Hematopoietic multipotent progenitor cell treated with erythropoietin and hydrocortisone succinate and interleukin-3 and kit ligand, for 4 days (in vitro differentiated cells): ENCODE measurements around the gene TRMT1L.

ENCODE experiments used
- DNase-seq: peaks from one replicate; pipeline ENCODE4 v3.0.0-alpha.2; 2015

TRMT1L gene

DNA sequence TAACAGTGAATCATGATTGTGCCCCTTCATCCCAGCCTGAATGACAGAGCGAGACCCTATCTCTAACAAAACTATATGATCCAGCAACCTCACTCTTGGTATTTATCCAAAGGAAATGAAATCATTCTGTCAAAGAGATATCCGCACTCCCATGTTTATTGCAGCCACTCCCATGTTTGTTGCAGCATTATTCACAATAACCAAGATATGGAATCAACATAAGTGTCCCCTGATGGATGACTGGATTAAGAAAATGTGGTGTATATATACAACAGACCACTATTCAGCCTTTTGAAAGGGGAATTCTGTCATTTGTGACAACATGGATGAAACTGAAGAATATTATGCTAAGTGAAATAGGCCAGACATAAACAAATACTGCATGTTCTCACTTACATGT lies 44.4 kb downstream of the TRMT1L start:
- no peak for DNase-seq

DNA sequence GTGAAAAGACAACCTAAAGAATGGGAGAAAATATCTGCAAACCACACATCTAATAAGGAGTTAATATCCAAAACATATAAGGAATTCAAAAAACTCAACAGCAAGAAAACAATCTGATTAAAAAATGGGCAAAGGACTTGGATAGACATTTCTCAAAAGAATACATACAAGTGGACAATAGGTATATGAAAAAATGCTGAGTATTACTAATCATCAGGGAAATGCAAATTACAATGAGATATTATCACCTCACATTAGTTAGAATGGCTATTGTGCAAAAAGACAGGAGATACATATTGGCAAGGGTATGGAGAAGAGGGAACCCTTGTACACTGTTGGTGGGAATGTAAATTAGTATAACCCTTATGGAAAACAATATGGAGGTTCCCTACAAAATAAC lies 44.9 kb downstream of the TRMT1L start:
- no peak for DNase-seq

DNA sequence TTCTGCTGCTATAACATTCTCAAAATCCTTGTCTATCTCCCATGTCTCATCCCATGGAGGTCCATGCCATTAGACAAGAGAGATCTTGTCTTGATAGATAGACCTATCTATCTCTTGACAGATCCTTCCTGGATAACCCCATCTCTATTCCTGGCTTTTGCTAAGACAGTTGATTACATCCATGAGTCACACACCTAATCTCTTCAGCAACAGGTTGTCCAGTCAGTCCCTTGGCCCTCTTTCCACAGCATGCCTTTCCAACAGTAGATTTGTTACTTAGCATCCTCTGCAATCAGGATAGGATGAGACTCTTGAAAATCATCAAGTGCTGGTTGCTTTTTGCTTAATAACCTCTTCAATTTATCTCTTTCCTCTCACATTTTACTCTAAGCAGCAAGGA lies 46.6 kb downstream of the TRMT1L start:
- DNase-seq = no peak

DNA sequence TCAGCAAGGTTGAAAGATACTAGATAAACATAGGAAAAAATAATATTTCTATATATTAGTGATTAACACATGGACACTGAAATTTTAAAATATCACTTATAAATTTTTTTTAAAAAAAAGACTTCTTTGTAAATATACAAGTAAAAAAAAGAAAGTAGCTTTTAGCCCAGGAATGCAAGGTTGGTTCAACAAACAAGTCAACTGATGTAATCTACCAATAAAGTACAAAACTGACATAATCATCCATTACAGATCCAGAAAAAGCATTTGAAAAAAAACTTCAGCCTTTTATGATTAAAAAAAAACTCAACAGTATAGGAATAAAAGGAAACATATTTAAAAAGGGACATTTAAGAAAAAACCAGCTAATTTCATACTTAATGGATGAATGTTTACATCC lies 48.4 kb downstream of the TRMT1L start:
- DNase-seq = peak; percentile 44

DNA sequence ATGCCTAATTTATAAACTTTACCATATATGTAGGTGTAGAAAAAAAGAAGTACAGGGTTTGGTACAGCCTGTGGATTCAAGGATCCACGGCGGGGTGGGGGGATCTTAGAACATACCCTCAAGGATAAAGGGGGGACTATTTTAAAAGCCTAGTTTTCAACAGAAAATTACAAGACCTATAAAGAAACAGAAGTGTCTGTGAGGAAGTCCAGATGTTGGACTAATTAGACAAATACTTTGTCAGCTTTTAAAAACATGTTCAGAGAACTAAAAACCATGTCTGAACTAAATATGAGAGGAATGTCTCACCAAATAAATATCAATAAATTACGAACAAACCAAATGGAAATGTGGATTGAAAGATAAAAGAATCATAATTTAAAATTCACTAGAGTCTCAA lies 51.6 kb downstream of the TRMT1L start:
- DNase-seq = no peak

DNA sequence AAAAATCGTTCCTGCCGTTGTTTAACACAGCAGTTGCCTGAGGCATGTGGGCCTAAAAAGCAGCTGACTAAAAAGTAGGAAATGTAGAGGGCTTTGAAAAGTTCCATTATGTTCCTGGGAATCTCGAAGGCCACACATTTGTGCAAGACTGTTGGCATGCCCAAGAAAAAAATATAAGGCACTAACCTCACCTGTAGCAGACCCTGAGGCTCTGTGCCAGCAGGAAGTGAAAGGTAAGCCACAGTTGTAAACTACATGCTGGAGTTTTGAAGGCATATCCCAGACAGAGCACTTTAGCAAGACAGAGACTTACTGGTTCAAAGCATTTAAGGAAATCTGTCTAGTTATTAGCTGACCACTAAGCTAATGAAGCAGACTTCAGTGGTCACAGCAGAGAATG lies 52.7 kb downstream of the TRMT1L start:
- no peak for DNase-seq

DNA sequence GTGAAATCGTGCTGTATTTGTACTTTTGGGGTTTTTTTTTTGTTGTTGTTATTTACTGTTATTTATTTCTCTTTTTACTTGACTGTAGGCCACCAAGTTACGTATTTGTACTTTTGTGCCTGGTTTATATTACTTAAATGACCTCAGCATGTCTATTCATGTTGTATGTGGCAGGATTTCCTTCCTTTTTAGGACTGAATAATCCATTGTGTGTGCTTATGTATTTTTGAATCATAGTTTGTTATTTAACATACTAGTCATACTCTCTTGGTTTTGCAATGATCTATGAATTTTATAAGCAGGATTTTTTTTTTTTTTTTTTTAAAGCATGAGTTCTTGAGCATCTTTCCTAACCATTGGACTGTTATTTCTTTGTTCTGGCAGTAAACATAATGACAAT lies 60.2 kb downstream of the TRMT1L start:
- no peak for DNase-seq

DNA sequence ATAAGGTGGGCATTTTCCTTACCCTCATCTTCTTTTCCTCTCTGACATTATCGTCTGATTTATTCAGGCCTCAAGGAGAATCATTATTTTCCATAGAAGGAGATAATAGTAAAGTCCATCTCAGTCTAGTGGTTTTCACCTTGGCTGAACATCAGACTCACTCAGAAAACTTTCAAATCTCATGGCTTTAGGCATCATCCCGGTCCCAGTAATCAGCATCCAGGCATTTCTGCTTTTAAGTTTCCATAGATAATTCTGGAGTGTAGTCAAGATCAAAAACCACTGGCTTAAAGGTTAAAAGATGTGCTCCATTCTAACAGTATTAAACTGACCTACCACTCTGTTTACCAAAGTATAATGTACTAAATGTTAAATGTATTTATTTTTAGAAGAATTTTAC lies 62.0 kb downstream of the TRMT1L start:
- DNase-seq = no peak

DNA sequence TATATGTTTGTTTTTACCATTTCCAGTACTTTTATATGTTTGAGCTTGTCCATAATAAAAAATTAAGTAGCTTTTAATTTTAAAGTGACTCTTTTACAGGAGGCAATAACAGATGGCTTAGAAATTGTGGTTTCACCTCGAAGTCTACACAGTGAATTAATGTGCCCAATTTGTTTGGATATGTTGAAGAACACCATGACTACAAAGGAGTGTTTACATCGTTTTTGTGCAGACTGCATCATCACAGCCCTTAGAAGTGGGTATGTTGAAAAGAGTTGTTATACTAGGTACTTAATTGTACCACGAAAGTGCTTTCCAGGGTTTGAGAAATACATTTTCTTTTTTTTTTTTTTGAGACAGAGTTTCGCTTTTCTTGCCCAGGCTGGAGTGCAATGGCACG lies 65.3 kb downstream of the TRMT1L start:
- no peak for DNase-seq

DNA sequence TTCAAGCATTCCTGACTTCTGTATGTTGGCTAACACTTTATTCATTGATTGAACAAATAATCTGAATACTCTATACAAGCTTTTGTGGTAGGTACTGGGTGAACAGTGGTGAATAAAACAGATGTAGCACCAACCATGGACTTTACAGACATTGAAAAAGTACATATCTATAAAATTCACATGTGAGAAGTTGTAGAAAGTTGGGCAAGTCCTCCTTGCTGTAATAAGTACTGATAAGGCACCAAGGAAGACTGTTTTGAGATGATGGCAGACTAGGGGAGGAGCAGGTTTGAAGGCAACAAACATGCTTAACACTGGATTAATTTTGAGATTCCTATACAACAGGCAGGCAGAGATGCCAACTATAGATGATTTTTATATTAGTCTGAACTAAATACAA lies 69.0 kb downstream of the TRMT1L start:
- peak; percentile 79 for DNase-seq

DNA sequence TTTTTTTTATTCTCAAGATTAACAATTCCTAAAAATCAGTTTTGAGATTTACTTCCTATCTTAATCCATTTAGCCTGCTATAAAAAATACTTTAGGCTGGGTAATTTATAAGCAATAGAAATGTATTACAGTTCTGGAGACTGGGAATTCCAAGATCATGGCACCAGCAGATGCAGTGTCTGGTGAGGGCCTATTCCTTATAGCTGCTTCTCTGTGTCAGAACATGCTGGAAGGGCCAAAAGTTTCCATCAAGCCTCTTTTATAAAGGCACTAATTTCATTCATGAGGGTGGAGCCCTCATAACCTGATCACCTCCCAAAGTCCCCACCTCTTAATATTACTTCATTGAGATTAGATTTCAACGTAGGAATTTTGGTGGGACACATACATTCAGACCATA lies 69.7 kb downstream of the TRMT1L start:
- no peak for DNase-seq

DNA sequence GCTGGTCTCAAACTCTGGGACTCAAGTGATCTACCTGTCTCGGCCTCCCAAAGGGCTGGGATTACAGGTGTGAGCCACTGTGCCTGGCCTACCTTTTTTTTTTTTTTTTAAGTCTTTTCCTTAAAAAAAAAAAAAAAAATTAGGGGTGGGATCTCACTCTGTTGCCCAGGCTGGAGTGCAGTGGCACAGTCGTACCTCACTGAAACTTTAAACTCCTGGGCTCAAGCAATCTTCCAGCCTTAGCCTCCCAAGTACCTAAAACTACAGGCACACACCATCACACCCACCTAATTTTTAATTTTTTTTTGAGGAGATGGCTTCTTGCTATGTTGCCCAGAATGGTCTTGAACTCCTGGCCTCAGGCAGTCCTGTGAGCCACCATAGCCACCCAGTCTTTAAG lies 72.9 kb downstream of the TRMT1L start:
- DNase-seq = no peak

DNA sequence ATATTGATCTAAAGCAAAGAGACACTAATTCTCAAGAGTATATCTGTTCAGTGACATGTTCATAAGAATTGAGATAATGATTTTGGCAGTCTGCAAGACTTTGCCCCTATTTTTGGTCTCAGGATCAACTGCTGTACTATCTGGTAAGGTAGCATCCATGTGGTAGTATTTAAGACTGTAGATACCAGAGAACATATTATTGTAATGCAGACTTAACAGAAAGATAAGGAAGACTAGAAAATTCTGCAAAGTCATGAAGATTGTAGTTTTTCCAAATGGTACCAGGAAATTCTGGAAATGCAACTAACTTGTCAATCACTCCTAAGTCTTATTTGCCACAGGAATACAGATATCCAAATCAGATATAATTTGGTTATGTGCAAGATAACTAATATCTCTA lies 76.3 kb downstream of the TRMT1L start:
- DNase-seq = peak; percentile 74

DNA sequence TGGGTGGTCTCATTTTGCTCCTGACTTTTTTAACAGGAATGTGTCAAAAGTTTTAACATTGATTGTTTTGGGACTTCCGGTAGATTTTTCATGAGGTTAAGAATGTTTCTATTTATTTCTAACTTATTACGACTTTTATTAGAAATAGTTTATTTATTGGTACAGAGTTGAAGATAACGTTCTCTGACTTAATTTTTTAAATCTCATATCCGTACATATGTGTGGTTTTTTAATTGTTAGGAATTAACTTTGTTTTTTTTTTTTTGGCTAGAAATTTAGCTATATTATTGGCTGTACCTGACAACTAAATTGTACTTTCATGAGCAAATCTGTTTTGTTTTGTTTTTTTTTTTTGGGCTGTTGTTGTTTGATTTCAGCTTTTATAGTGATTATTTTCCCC lies 79.4 kb downstream of the TRMT1L start:
- no peak for DNase-seq

DNA sequence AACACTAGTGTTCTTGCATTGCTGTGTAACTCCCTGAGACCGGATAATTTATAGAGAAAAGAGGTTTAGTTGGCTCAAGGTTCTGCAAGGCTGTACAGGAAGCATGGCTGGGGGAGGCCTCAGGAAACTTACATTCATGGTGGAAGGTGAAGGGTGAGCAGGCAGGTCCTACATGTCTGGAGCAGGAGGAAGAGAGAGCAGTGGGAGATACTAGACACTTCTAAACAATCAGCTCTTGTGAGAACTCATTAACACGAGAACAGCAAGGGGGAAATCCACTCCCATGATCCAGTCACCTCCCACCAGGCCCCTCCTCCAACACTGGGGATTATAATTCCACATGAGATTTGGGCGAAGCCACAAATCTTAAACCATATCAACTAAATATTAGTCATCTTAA lies 81.3 kb downstream of the TRMT1L start:
- DNase-seq = no peak

DNA sequence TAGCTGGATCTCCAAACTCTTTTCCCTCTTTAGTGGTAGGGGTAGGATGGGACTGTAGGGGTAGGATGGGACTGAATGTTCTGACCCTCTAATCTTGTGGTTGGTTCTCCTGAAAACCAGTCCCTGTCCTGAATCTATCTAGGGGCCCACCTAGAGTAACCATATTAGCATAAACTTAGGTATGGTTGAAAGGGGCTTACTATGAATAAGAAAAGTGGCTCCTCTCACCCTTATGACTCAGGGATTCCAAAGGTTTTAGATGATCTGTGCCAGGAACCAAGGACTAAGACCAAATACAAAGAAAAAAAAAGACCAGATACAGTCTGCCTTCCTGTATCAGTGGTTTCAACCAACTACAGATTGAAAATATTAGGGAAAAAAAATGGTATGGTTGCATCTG lies 82.4 kb downstream of the TRMT1L start:
- DNase-seq = no peak

DNA sequence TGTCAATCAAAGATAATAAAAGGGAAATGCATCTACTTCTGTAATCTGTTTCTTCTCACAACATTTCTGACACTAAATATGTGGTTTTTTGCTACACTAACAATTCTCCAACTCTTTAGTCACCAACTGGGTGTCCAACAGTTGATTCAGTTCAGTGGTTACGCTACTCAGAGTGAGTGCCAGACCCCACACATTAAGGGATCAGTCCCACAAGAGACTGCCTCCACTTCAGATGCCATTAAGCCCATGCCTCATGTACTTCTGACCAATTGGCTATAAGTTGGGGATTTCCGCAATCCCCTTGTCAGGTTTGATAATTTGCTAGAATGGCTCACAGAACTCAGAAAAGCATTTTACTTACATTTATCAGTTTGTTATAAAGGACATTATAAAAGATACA lies 83.0 kb downstream of the TRMT1L start:
- peak; percentile 41 for DNase-seq

DNA sequence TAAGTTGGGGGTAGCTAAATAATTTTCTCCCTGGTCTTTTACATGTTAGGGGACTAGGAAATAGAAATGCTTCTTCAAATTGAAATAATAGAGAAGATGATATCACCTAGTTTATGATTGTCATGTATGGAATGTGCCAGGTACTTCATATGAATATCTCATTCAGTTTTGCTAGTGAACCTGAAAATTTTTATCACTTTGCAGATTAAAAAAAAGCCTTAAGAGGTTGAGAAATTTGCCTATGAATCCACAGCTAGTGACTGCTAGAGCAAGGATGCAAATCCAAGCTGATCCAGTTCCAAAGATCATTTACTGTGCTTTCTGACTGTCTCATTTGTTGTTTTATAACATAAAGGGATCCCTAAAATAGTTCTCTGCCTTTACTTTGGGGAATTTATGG lies 86.7 kb downstream of the TRMT1L start:
- DNase-seq = no peak

DNA sequence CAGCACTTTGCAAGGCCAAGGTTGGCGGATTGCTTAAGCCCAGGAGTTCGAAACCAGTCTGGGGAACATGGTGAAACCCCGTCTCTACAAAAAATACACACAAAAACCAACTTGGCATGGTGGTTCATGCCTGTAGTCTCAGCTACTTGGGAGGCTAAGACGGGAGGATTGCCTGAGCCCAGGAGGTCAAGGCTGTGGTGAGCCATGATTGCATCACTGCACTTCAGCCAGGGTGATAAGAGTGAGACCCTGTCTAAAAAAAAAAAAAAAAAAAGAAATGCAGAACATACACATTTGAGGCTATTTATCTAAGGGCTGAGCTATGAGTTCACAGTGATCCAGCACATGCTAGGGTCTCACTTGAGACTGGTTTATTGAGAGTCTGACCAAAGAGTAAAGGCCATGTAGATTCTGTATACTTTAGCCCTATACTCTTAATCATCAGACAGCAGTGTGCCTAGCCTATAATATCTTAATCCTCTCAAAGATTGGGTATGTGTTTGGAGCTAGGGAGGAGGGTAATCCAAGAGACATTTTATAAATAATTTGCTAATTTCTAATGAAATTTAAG lies 87.5 kb downstream of the TRMT1L start:
- peak; percentile 43 for DNase-seq

DNA sequence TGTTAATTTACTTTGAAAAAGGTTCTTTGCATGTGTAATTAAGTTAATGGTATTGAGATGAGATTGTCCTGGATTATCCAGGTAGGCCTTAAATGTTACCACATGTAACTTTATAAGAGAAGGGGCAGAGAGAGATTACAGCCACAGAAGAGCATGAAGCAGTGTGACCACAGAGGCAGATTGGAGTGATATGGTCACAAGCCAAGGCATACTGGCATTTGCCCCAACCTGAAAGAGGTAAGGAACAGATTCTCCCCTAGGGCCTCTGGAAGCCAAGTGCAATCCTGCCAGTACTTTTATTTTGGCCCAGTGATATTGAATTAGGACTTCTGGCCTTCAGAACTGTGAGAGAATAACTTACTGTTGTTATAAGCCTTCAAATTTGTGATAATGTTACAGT lies 88.4 kb downstream of the TRMT1L start:
- peak; percentile 66 for DNase-seq
